Mesodermal cell (in vitro differentiated cells): ENCODE measurements around the gene LENG9.

Source experiments
- H3K27ac ChIP-seq: 2 replicates; pipeline ENCODE4 v1.7.0; 2013; ENCODE audit warnings: mild to moderate bottlenecking, low read depth, low read length, moderate library complexity; ENCODE audit not compliant: severe bottlenecking
- H3K36me3 ChIP-seq: 2 replicates; pipeline ENCODE4 v1.7.1; 2013; ENCODE audit warnings: mild to moderate bottlenecking, low read length, moderate library complexity; ENCODE audit not compliant: control insufficient read depth, insufficient read depth
- H3K4me1 ChIP-seq: one replicate; pipeline ENCODE4 v1.7.1; 2013; ENCODE audit warnings: mild to moderate bottlenecking, low read length; ENCODE audit not compliant: insufficient read depth, control insufficient read depth, poor library complexity, severe bottlenecking
- H3K4me3 ChIP-seq: 2 replicates; pipeline ENCODE4 v1.7.0; 2013; ENCODE audit warnings: low read length, control low read depth, mild to moderate bottlenecking; ENCODE audit not compliant: insufficient read depth, poor library complexity, severe bottlenecking; ENCODE audit errors: extremely low read depth
- H3K9me3 ChIP-seq: 2 replicates; pipeline ENCODE4 v1.7.1; 2013; ENCODE audit warnings: mild to moderate bottlenecking, low read length, moderate library complexity; ENCODE audit not compliant: control insufficient read depth
- WGBS, 2 experiments: methylation state at CpG; one replicate each; pipeline ENCODE4 v1.1.5; 2013; ENCODE audit warnings: missing lambda C conversion rate in 2 of 2; ENCODE audit not compliant: insufficient coverage in 2 of 2; 5-methylcytosine and 5-hydroxymethylcytosine counted together

Gene LENG9

DNA sequence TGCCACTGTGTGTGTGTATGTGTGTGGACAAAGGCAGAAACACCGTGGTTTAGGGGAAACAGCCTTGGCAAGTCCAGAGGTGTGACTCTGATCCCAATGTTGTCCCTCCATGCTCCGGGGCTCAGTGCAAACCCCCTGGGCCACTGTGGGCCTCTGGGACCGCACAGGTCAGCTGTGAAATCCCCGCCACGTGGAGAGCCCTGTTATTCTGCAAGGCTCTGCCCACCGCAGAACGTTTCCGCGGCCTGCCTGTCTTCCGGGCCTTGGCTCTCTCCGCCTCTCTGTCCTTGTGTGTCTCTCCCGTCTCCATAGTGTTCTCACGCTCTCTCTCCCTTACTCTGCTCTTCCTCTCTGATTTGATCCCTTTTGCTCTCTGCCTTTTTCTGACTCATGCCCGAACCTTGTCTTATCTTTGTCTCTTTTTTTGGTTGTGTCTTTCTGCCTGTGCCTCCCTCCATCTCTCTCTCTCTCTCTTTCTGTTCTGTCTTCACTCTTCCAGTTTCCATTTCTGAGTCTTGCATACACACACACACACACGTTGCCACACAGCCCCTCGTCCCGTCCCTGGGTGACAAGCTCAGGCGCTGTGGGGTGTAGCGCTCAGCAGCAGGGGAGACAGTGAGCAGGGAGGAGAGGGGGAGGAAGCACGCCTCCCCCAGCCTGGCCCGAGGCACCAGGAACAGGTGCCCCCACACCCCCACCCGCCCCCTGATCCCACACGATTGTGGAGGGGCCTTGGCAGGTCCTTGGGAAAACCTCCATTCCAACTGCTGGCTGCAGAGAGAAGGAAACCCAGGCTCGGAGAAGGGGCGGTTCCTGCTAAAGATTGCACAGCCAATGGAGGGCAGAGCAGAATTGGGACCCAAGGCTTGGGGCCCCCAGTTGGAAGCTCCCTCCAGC is 45.3 kb downstream of the LENG9 start:
- peak overlapping the region; percentile 76 for H3K27ac ChIP-seq
- H3K36me3 ChIP-seq: no peaks in the 10 kb centered on the region
- peaks cover 23% of the 10 kb centered on the region for H3K4me1 ChIP-seq
- WGBS, 2 experiments: 38 to 53% methylated on average over 16 to 17 of the region's 25 CpGs
- no peaks in the 10 kb centered on the region for H3K9me3 ChIP-seq
- H3K4me3 ChIP-seq: no peak overlapping the region

DNA sequence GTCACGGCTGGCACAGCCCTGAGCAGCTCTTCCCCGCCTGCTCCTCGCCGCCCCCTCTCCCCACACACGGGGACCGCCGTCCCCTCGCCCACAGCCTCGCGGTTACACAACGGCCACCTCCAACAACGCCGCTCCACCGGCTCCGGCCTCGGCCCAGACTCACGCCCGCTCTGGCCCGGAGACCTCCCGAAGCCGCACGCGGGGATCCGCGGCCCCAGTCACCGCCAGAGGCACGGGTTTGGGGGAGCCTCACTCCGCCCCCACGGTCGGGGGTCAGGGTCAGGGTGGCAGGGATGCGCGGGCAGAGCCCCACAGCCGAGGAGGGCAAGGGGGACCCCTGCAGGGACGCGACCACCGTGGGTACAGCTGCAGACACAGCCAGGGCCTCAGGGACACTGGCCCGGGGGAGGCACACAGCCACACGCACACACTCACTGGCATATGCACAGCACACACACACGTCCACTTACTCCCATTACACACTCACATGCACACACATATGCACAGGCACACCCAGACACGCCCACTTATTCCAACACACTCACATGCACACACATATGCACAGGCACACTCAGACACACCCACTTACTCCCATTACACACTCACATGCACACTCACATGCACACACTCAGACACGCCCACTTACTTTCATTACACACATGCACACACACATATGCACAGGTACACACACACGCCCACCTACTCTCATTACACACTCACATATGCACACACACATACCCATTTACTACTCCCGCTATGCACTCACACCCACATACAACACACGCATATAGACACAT is 46.7 kb downstream of the LENG9 start:
- H3K27ac ChIP-seq: no peak overlapping the region
- 64 to 67% methylated on average over 29 to 44 of the region's 44 CpGs for WGBS, 2 experiments

DNA sequence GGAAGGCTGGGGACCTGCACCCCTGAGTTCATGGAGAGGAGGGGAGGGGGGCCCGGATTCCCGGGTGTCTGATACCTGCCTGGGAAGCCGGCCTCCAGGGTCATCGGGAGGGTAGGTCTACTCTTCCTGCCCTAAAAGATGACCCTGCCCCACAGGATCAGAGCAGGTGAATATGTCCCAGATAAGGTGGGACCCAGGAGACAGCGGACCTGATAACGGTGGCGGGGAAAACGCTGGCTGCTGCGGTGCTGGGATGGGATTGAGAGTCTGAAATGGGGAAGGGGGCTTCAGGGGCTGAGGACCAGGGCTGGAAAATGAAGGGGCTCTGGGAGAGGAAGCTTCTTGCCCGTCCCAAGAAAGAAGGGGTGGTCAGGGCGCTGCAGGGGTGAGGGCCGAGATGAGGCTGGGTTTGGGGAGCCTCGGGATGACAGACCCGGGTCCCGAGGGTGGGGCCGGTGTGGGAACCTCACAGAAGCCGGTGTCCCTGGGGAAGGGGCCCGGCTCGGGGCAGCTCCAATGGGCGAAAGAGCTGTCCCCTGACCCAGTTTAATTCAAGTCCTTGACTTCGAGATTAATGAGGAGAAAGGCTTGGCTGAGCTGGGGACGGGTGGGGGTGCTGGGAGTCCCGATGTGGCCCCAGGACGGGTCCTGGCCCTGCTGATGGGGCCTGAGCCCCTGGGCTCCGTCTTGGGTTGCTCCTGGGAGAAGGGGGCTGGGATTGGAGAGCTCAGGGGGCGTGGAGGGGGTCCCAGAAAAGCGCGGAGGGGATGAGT is 47.5 kb downstream of the LENG9 start:
- Histone ChIP-seq H3K4me3 (peak overlapping the region; percentile 45), H3K36me3 (no peaks in the 10 kb centered on the region), H3K9me3 (no peaks in the 10 kb centered on the region), H3K4me1 (peaks cover 23% of the 10 kb centered on the region), H3K27ac (no peak overlapping the region)
- WGBS, 2 experiments: 11 to 19% methylated on average over 20 to 22 of the region's 28 CpGs

More for the DNA sequence above, 46.7 kb downstream of the LENG9 start:
- peaks cover 23% of the 10 kb centered on the region for H3K4me1 ChIP-seq
- no peaks in the 10 kb centered on the region for H3K9me3 ChIP-seq
- H3K4me3 ChIP-seq: peak overlapping the region; percentile 45
- no peaks in the 10 kb centered on the region for H3K36me3 ChIP-seq

DNA sequence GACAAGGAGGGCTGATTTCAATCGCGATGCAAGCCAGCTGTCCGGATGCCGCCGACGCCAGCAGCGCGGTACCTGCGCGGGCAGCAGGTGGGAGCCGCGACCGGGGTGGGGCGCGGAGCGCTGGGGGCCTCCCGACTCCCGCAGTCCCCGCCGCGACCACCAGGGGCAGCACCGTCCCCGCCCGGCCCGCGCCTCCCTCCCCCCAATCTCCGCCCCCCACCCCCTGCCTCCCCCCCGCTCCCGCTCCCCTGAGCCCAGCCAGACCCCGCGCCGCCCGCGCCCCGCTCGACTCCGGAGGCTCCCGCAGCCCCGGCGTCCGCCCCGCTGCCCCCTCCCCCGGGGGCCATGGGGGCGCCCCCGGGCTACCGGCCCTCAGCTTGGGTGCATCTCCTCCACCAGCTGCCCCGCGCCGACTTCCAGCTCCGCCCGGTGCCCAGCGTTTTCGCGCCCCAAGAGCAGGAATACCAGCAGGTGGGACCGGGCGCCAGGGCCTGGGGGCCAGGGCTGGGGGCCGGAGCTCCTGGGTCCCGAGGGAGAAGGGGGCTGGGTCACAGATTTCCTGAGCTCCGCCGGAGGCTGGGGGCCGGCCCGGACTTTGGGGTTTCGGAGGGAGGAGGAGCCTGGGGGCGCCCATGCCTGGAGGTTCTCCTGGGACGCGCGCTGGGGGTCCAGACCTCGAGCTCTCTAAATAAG is 48.2 kb downstream of the LENG9 start, which contains the start of gene TTYH1:
TTYH1 (plus strand) TSS at position 257 of the 693 bp plus-strand sequence; CDS start at position 346, 89 bp downstream.
- Histone ChIP-seq H3K36me3 (no peaks in the 10 kb centered on the region), H3K9me3 (no peaks in the 10 kb centered on the region), H3K4me1 (peaks cover 23% of the 10 kb centered on the region), H3K4me3 (peak within 1 kb of the TSS; percentile 45), H3K27ac (no peak within 1 kb of the TSS)
- WGBS, 2 experiments: 2% methylated on average over 16 to 32 of the region's 68 CpGs

DNA sequence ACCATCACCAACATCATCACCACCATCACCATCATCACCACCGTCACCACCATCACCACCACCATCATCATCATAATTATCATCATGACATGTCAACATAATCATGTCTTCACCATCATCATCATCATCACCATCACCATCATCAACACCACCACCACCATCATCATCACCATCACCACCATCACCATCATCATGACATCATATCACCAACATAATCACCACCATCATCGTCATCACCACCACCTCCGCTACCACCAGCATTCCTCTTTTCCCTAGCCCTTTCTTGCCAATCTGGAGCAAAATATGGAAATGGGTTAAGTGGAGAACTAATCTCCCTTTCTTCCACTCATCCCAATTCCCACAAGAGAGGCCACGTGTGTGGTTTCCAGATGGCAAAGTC is 49.4 kb downstream of the LENG9 start:
- H3K4me3 ChIP-seq: no peak overlapping the region
- no peak overlapping the region for H3K27ac ChIP-seq
- H3K36me3 ChIP-seq: no peaks in the 10 kb centered on the region
- WGBS, 2 experiments: 80 to 81% methylated on average over 1 to 2 of the region's 4 CpGs
- H3K4me1 ChIP-seq: peaks cover 19% of the 10 kb centered on the region
- no peaks in the 10 kb centered on the region for H3K9me3 ChIP-seq

DNA sequence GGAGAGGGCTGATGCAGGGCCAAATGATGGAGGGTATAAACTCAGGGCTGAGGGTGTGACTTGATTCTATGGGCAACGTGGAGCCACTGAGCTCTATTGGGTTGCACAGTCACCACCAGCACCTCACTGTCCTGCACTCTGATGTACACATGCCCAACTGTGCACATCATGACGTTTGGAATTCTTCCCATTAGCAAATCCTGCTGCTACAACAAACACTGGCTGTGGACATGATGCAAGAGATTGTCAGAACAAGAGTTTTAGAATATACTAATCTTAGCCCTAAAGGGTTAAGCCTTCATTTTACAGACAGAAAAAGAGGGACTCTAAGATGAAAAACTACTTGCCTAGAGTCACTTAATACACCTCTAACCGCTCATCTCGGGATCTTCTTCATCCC is 50.7 kb downstream of the LENG9 start:
- 58 to 65% methylated on average over 2 of the region's 4 CpGs for WGBS, 2 experiments
- H3K36me3 ChIP-seq: no peaks in the 10 kb centered on the region

More for the DNA sequence above, 50.7 kb downstream of the LENG9 start:
- no peak overlapping the region for H3K27ac ChIP-seq
- H3K9me3 ChIP-seq: no peaks in the 10 kb centered on the region
- peaks cover 6% of the 10 kb centered on the region for H3K4me1 ChIP-seq
- H3K4me3 ChIP-seq: no peak overlapping the region
